Activated CD4-positive, alpha-beta T cell treated with anti-CD3 and anti-CD28 coated beads, Interleukin-2, Interleukin-4, amounts not matched to agents 100 ng/mL and 50 ng/mL, durations not matched to agents 16 hours and 8 hours (primary cell): Measurements from ENCODE around the gene EXOC3L4.

Experiments used
- DNase-seq: peaks from one replicate; pipeline ENCODE4 v3.0.0-alpha.2; 2020; ENCODE audit warnings: low spot score

EXOC3L4 gene

GRCh38 chr14:103070971-103071542 is 23.5 kb upstream of the EXOC3L4 start:
- DNase-seq, result no peak

- DNase-seq, result no peak
Measured at GRCh38 chr14:103071544-103072251, 22.8 kb upstream of the EXOC3L4 start.

- no peak for DNase-seq
Measured at GRCh38 chr14:103072595-103073366, 21.7 kb upstream of the EXOC3L4 start.

DNA sequence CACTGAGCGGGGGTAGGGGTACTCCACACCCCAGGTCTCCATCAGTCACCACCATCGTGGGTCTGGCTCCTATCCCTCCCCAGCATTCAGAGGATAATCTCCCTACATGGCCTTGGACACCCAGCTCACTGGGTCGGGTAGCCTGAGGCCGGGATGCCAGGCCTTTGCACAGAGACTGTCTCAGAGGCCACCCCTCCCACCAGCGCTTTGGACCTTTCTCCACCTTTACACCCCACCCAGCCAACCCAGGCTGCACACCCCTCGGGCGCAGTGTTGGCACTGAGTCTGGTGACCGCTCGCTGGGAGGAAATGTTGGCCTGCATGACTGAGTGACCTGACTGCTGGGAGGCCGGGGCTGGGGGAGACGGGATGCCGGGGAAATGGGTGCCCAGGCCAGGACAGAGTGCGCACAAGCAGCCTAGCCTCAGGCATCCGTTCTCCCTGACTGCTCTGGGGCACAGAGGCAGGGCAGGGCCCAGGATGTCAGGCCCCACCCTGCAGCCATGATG is 21.1 kb upstream of the EXOC3L4 start:
- no peak for DNase-seq

DNA sequence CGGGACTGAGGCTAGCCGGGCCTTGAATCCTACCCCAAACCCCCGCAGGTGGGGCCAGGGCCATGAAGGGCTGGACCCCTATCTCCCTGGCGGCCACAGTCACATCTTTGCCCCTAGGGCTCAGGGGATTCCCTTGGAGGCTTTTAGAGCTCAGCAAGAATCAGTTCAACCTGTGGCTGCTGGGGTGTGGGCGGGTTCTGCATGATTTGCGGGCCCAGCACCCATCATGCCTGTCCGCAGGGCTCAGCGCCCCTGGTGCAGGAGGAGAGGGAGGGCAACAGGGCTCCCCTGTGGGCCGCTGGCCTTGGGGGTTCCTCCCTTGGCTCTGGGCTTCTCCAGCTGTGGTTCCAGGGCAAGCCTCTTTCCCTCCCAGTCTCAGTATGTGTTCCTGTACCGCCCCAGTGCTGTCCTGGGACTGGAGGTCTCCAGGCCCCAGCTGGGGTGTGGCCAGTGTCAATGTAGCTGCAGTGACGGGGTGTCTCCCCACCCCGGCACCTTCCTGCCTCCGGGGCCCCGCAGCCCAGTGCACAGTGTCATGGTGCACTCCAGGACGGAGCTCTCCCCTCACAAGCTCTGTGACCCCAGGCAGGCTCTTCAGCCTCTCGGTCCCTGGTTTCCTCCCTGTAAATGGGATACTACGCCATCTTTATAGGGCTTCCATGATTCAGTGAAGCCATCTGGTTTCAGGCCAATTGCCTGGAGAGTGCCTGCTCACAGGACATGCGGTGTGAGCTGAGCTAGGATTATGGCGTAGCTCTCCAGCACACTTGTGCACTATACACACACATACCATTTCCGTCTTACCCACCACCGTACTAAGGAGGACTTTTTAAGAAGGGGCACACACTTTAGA is 20.4 kb upstream of the EXOC3L4 start:
- DNase-seq, result no peak

- DNase-seq, result no peak
Measured at GRCh38 chr14:103074729-103075367, 19.7 kb upstream of the EXOC3L4 start.

DNA sequence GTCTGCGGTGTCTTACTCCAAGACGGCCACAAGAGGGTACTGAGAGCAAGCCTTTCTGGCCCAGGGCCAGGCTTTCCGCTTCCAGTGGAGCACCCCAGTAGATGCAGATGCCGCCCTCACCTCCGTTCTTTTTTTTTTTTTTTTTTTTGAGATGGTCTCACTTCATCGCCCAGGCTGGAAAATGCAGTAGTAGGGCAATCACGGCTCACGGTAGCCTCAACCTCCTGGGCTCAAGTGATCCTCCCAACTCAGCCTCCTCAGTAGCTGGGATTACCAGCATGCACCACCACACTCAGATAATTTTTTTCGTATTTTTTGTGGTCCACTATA is 16.1 kb upstream of the EXOC3L4 start:
- peak; percentile 79 for DNase-seq

DNA sequence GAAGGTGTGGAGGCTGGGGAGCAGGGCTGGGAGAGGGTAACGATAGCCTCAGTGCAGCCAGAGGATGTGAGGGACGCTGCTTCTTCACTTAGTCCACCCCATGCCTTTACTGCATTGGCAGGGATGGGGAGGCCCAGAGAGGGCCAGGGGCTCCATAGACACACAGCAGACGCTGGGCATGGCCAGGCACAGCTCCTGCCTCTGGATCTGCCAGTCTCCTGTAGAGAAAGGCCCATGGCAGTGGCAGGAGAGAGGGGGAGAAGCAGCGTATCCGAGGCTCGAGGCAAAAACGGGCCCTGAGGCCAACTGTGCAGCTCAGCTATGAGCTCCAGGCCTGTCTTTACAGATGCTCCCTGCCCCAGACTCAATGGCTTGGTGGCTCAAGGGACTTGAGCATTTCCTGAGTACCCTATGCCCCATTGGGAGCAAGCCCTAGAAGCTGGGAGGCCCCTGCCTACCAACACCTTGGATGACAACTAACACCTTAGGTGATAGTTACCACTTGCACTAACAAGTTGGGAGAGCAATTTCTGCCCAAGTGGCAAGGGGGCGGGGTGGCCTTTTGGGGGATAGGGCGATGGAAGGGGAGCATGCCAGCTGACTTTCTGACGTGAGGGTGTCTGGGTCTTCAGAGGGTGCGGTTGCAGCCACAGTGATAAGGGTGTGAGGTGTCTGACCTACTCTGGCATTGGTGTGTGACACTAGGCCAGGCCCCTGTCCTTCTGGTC is 15.5 kb upstream of the EXOC3L4 start:
- no peak for DNase-seq

- no peak for DNase-seq
Measured at GRCh38 chr14:103081951-103082350, 12.6 kb upstream of the EXOC3L4 start.

- no peak for DNase-seq
Measured at GRCh38 chr14:103084021-103084919, 10.3 kb upstream of the EXOC3L4 start, which contains the start of gene LBHD2. LBHD2 (plus strand) TSS chr14:103084210; CDS start chr14:103086013, 1,803 bp downstream.

DNA sequence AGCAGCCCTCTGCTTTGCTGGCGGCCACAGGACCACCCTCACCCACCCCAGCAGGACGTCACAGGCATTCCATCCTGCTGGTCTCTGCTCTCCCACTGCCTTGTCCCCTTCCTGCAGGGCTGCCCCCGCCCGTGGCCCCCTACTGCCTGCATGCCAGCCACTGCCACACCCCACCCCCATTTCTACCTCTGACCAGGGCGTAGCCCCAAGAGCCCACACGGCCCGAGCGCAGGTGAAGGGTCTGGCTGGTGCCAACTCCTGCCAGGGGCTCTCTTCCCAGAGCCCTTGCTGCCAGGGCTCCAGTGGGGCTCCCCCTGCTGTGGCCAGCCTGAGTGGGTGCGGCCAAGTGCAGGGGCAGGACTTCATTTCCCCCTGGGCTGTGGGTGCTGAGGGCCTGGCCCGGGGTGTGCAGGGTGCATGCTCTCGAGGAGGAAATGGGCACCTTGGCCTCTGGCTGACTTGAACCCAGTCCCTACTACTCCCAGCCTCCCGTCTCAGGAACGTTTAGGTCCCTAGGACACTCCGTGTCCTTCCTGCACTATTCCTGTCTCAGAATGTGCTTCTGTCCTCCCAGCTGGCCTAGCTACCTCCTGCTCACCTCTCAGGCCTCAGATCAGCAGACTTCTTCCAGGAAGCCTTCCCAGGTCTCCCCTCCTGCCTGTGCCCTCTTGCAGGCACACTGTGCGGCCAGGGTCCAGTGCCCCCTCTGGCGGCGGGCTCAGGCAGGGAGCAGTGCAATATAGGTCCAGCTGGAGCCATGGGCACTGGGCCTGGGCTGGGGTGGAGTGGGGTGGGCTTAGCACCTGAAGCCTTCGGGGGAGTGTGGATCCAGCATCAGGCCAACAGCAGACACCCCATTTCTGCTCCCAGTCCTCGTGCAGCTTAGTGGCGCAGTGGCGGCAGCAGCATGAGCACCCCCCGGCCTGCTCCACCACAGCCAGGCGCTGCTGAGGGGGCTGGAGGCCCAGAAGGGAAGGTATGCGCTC is 9.1 kb upstream of the EXOC3L4 start:
- no peak for DNase-seq

- no peak for DNase-seq
Measured at GRCh38 chr14:103086771-103087342, 7.7 kb upstream of the EXOC3L4 start.

DNA sequence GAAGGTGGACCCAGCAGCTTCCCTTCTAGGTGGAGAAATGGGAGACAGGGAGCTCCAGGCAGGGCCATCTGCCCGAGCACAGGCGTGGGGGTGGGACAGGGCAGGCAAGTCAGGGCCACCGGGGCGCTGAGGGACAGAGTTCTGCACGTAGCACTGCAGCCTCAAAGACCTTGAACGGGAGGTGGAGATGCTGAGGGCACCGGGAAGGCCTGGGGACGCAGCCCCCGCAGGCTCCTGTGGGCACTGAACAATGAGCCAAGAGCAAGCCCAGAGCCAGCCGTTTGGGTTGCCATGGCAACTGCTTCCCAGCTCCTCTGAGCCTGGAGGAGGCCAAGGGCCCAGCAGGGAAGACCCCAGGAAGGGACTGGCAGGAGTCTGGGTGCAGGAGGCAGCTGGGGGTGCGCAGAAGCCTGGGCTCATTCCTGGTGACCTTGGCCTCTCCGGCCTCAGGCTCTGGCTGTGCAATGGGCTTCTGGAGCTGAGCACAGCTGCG is 7.1 kb upstream of the EXOC3L4 start:
- DNase-seq, result no peak

GRCh38 chr14:103088921-103089320 is 5.6 kb upstream of the EXOC3L4 start:
- no peak for DNase-seq

GRCh38 chr14:103089386-103090335 is 4.9 kb upstream of the EXOC3L4 start:
- no peak for DNase-seq

DNA sequence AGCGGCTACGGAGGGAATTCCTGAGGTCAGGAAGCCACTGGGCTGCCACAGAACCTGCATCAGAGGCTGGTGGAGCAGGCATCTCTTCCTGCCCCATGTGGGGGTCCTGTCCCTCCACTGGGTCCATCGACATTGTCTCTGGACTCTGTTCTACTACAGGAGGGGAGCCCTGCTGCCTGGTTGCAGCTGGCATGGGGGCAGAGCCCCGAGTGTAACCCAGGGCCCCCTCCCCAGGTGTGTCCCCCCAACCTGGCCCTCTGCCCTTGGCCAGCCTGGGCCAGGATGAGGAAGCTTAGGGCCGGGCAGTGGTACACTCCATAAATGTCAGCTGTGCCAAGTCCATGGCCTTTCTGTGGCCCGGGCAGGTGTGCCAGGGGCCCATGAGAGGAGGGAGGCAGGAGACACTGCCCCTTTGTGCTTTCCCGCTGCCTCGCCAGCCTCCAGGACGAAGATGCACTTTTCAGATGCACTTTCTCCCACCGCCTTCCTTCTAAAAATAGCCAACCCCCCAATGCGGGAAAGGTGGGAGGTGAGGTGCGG is 4.0 kb upstream of the EXOC3L4 start:
- DNase-seq, result no peak
